Choroid plexus epithelial cell (primary cell): ENCODE data around the gene SSTR4.

ENCODE experiments used
- DNase-seq: peaks from one replicate; pipeline ENCODE4 v3.0.0-alpha.2; 2010; ENCODE audit warnings: low read depth
- H3K4me3 ChIP-seq: 2 replicates; pipeline ENCODE4 v1.5.1; 2011; ENCODE audit warnings: low read depth, mild to moderate bottlenecking, control low read depth, low read length, moderate library complexity
- CTCF ChIP-seq: conservative IDR thresholded peaks from 2 replicates; pipeline ENCODE4 v1.5.1; 2011; ENCODE audit warnings: low read depth, mild to moderate bottlenecking, control low read depth, inconsistent platforms, low read length, moderate library complexity

Gene SSTR4

GRCh38 chr20:23071398-23071797 lies 36.3 kb downstream of the SSTR4 start:
- no peak for DNase-seq
- TF ChIP-seq CTCF: no peak
- H3K4me3 ChIP-seq: no peak overlapping the region

- no peak for TF ChIP-seq CTCF
- H3K4me3 ChIP-seq: no peak overlapping the region
- DNase-seq: no peak
Measured at GRCh38 chr20:23071996-23072395, 36.9 kb downstream of the SSTR4 start.

GRCh38 chr20:23072892-23073586 lies 37.9 kb downstream of the SSTR4 start:
- no peak for DNase-seq
- TF ChIP-seq CTCF: no peak
- H3K4me3 ChIP-seq: no peak overlapping the region

- no peak for TF ChIP-seq CTCF
- no peak overlapping the region for H3K4me3 ChIP-seq
- DNase-seq: no peak
Measured at GRCh38 chr20:23074052-23074451, 38.9 kb downstream of the SSTR4 start.

- no peak for DNase-seq
- H3K4me3 ChIP-seq: no peak overlapping the region
- TF ChIP-seq CTCF: no peak
Measured at GRCh38 chr20:23077277-23077676, 42.2 kb downstream of the SSTR4 start.

GRCh38 chr20:23078351-23079015 lies 43.4 kb downstream of the SSTR4 start:
- DNase-seq: peak; percentile 81
- no peak for TF ChIP-seq CTCF
- H3K4me3 ChIP-seq: no peak overlapping the region

- no peak for DNase-seq
- peak; percentile 33 for TF ChIP-seq CTCF
- no peak overlapping the region for H3K4me3 ChIP-seq
Measured at GRCh38 chr20:23079016-23079351, 43.9 kb downstream of the SSTR4 start.
